GM12878 (cell line): Measurements from ENCODE around the gene PLXNA4. TPM values are rescaled to one million over a fixed set of nuclear protein-coding genes. Genes with fewer than 3 reads are reported as not detected.

ENCODE experiments used
- E4F1 ChIP-seq: fragments of 450-650 bp; IDR thresholded peaks from 2 replicates; pipeline ENCODE4 v1.6.1; 2018; ENCODE audit warnings: borderline replicate concordance, mild to moderate bottlenecking; ENCODE audit not compliant: partially characterized antibody
- SREBF2 ChIP-seq: IDR thresholded peaks from 2 replicates; pipeline ENCODE4 v1.6.1; 2012; ENCODE audit warnings: mild to moderate bottlenecking, low read length
- STAT1 ChIP-seq: fragments of 450-650 bp; conservative IDR thresholded peaks from 2 replicates; pipeline ENCODE4 v1.6.1; 2014; ENCODE audit warnings: antibody characterized with exemption, mild to moderate bottlenecking
- ZBTB40 ChIP-seq: fragments of 450-650 bp; IDR thresholded peaks from 2 replicates; pipeline ENCODE4 v1.6.1; 2016; ENCODE audit warnings: mild to moderate bottlenecking, moderate library complexity, borderline replicate concordance
- ZNF217 ChIP-seq: fragments of 450-650 bp; IDR thresholded peaks from 2 replicates; pipeline ENCODE4 v1.6.1; 2017; ENCODE audit warnings: antibody characterized with exemption, mild to moderate bottlenecking
- polyA plus RNA-seq, 11 experiments: library from polyadenylated mRNA; depleted of rRNA in 4 of 11; unstranded in 6 of 11; stranded (reverse) in 5 of 11; fragments of >200 nt; fragmentation: Nextera tagmentation in 4 of 11; fragmentation: Illumina TruSeq in 1 of 11; extraction: Ambion mirVana in 4 of 11; extraction: Trizol in 1 of 11; gene quantifications; 1 replicate in 1 of 11; 2 replicates in 10 of 11; pipeline versions ENCODE4 v1.2.1 to v1.2.3, GENCODE V29; 2011 to 2016; ENCODE audit warnings: inconsistent platforms in 2 of 11, missing spikeins in 2 of 11, low read depth in 1 of 11
- total RNA-seq, 4 experiments: library from RNA; depleted of rRNA in 3 of 4; stranded (reverse); fragments of >200 nt in 3 of 4; fragmentation: Illumina TruSeq in 1 of 4; extraction: Trizol in 1 of 4; gene quantifications; 2 replicates each; pipeline versions ENCODE4 v1.2.1 to v1.2.3, GENCODE V29; 2013 to 2021

Gene PLXNA4
- total and polyA plus RNA-seq, 10 of the 15 experiments (the other 5 are each of a cell fraction or from before 2014, with no cell fraction given) = 0.03 TPM; not detected in 9

- TF ChIP-seq ZBTB40 (no peak), ZNF217 (no peak), E4F1 (no peak), STAT1 (no peak), SREBF2 (no peak)
Observed at GRCh38 chr7:132154248-132154647, 422.0 kb downstream of the PLXNA4 start (continued).
